ENCODE measurements around the gene RAMP2. TPM values are rescaled to one million over a fixed set of nuclear protein-coding genes. Genes with fewer than 3 reads are reported as not detected.

Gene RAMP2
- total and polyA plus RNA-seq, 2 experiments from 2014 or later: 8.8 to 29.5 TPM

- TF ChIP-seq ZNF331 (CRISPR knock-in tag; IDR thresholded peaks at IDR 0.05; ENCODE audit: low read depth) (no peak), ZNF462 (CRISPR knock-in tag; IDR thresholded peaks at IDR 0.05) (no peak)
- ATAC-seq (no peak), DNase-seq (ENCODE audit: low spot score) (no peak)
- H3K27me3 Mint-ChIP-seq (ENCODE audit: insufficient read depth, low read depth, poor library complexity): peaks cover 44% of the 10 kb centered on the region
- H3K4me1 Mint-ChIP-seq: peaks cover 24% of the 10 kb centered on the region
- H4K20me1 ChIP-seq (replicated peaks; ENCODE audit: insufficient read depth): no peaks in the 10 kb centered on the region
- no peak overlapping the region for H2AFZ ChIP-seq
- H3K9me2 ChIP-seq (ENCODE audit: insufficient read depth): no peaks in the 10 kb centered on the region
- peaks cover 10% of the 10 kb centered on the region; the same call in 1 of the 3 replicates for H3K36me3 Mint-ChIP-seq (ENCODE audit: low read depth)
- H3K4me1 ChIP-seq (ENCODE audit: insufficient read depth): peaks cover 21% of the 10 kb centered on the region; the same call in 1 of the 2 replicates
- peaks cover 12% of the 10 kb centered on the region; the same call in 1 of the 2 replicates for H3F3A ChIP-seq (replicated peaks; ENCODE audit: low read depth)
- no peak overlapping the region for H3K4me3 Mint-ChIP-seq
- no peaks in the 10 kb centered on the region for H3K36me3 ChIP-seq (ENCODE audit: insufficient read depth)
- no peak overlapping the region for H3K4me3 ChIP-seq
- H3K79me2 ChIP-seq (replicated peaks; ENCODE audit: insufficient read depth): no peaks in the 10 kb centered on the region
- no peak overlapping the region for H3K27ac Mint-ChIP-seq
- H3K9me3 Mint-ChIP-seq: no peaks in the 10 kb centered on the region; the same call in 2 of the 3 replicates
- H3K27ac ChIP-seq (ENCODE audit: low read depth): no peak overlapping the region
- no peak overlapping the region for H3K4me2 ChIP-seq
- peaks cover 34% of the 10 kb centered on the region for H3K27me3 ChIP-seq (ENCODE audit: insufficient read depth)
Measured at GRCh38 chr17:42783791-42784138, 22.7 kb downstream of the RAMP2 start.

- 0 out of 3 replicates have a peak, but pooled peaks cover 3% of the 10 kb centered on the region for H3K36me3 Mint-ChIP-seq (ENCODE audit: low read depth)
Measured at GRCh38 chr17:42784409-42784808, 23.4 kb downstream of the RAMP2 start.

More at GRCh38 chr17:42784409-42784808, 23.4 kb downstream of the RAMP2 start:
- Histone ChIP-seq H3F3A (replicated peaks; ENCODE audit: low read depth) (peaks cover 8% of the 10 kb centered on the region; the same call in 1 of the 2 replicates), H3K79me2 (replicated peaks; ENCODE audit: insufficient read depth) (no peaks in the 10 kb centered on the region), H3K4me3 (no peak overlapping the region), H3K36me3 (ENCODE audit: insufficient read depth) (no peaks in the 10 kb centered on the region), H3K9me2 (ENCODE audit: insufficient read depth) (no peaks in the 10 kb centered on the region), H3K4me2 (no peak overlapping the region), H4K20me1 (replicated peaks; ENCODE audit: insufficient read depth) (no peaks in the 10 kb centered on the region), H3K27me3 (ENCODE audit: insufficient read depth) (peaks cover 34% of the 10 kb centered on the region), H3K4me1 (ENCODE audit: insufficient read depth) (peaks cover 21% of the 10 kb centered on the region; the same call in 1 of the 2 replicates), H2AFZ (no peak overlapping the region), H3K27ac (ENCODE audit: low read depth) (no peak overlapping the region)
- no peak for ATAC-seq
- peaks cover 43% of the 10 kb centered on the region for H3K27me3 Mint-ChIP-seq (ENCODE audit: insufficient read depth, low read depth, poor library complexity)
- no peak for DNase-seq (ENCODE audit: low spot score)
- no peak for TF ChIP-seq EZH2 (IDR thresholded peaks at IDR 0.05; ENCODE audit: low read depth, unreplicated experiment)
- no peak for TF ChIP-seq JUNB (IDR thresholded peaks at IDR 0.05; ENCODE audit: unreplicated experiment)
- no peak for TF ChIP-seq ZNF331 (CRISPR knock-in tag; IDR thresholded peaks at IDR 0.05; ENCODE audit: low read depth)
- TF ChIP-seq STAT1 (IDR thresholded peaks at IDR 0.05; ENCODE audit: unreplicated experiment): no peak
- TF ChIP-seq REST (IDR thresholded peaks at IDR 0.05; ENCODE audit: unreplicated experiment): no peak
- no peak for TF ChIP-seq EZH2phosphoT487 (IDR thresholded peaks at IDR 0.05; ENCODE audit: unreplicated experiment)
- no peak overlapping the region for H3K4me3 Mint-ChIP-seq
- peaks cover 21% of the 10 kb centered on the region for H3K4me1 Mint-ChIP-seq
- no peaks in the 10 kb centered on the region; the same call in 2 of the 3 replicates for H3K9me3 Mint-ChIP-seq
- no peak overlapping the region for H3K27ac Mint-ChIP-seq
